OCI-LY7 (cell line): ENCODE measurements around the gene DTNB. TPM values are rescaled to one million over a fixed set of nuclear protein-coding genes. Genes with fewer than 3 reads are reported as not detected.

Experiments
- BruUV-seq: library from RNA; stranded (reverse); fragments of 400-500 nt; replicated peaks from 2 replicates; lab custom pipeline; 2021; lab: Mats Ljungman, UMichigan
- CTCF ChIA-PET: fragments of 300-600 bp; sonication (Branson Sonifier 250); formaldehyde crosslinking; loops from one replicate; lab custom pipeline; 2022; ENCODE audit warnings: antibody characterized with exemption; ENCODE audit not compliant: unreplicated experiment; lab: Charles Lee
- POLR2A ChIA-PET: fragments of 300-600 bp; sonication (Branson Sonifier 250); formaldehyde crosslinking; loops from one replicate; lab custom pipeline; 2022; ENCODE audit warnings: antibody characterized with exemption; lab: Charles Lee
- DNase-seq: peaks from one replicate; pipeline ENCODE4 v3.0.0-alpha.2; 2015; ENCODE audit warnings: low spot score
- H2AFZ ChIP-seq: fragments of 200-600 bp; sonication (generic), shearing (Covaris generic); 2 replicates; pipeline ENCODE4 v1.6.1; 2014; ENCODE audit warnings: mild to moderate bottlenecking, antibody characterized with exemption, low read length, moderate library complexity
- H3K27ac ChIP-seq: fragments of 200-600 bp; sonication (generic); 2 replicates; pipeline ENCODE4 v1.5.1; 2014; ENCODE audit warnings: mixed run types, low read depth, mild to moderate bottlenecking, moderate library complexity, low read length, inconsistent platforms; ENCODE audit not compliant: poor library complexity, severe bottlenecking
- H3K36me3 ChIP-seq: fragments of 200-600 bp; sonication (generic); 2 replicates; pipeline ENCODE4 v1.6.1; 2014; ENCODE audit warnings: mild to moderate bottlenecking, antibody characterized with exemption, low read length, moderate library complexity, mixed read lengths; ENCODE audit not compliant: insufficient read depth
- H3K4me1 ChIP-seq: fragments of 200-600 bp; sonication (generic); 2 replicates; pipeline ENCODE4 v1.5.1; 2014; ENCODE audit warnings: mild to moderate bottlenecking, low read length; ENCODE audit not compliant: insufficient read depth, poor library complexity, severe bottlenecking
- H3K4me2 ChIP-seq: fragments of 200-600 bp; sonication (generic); 2 replicates; pipeline ENCODE4 v1.6.1; 2014; ENCODE audit warnings: mild to moderate bottlenecking, low read length
- H3K4me3 ChIP-seq: fragments of 200-600 bp; sonication (generic); 2 replicates; pipeline ENCODE4 v1.5.1; 2014; ENCODE audit warnings: mild to moderate bottlenecking, low read depth, low read length; ENCODE audit not compliant: poor library complexity, severe bottlenecking
- H3K79me2 ChIP-seq: fragments of 200-600 bp; sonication (generic); 2 replicates; pipeline ENCODE4 v1.6.1; 2016; ENCODE audit warnings: low read depth, mild to moderate bottlenecking, low read length, moderate library complexity, mixed read lengths; ENCODE audit not compliant: insufficient read depth
- H3K9me2 ChIP-seq: fragments of 200-600 bp; sonication (generic); 2 replicates; pipeline ENCODE4 v1.6.1; 2016; ENCODE audit warnings: mild to moderate bottlenecking, low read length, mixed read lengths; ENCODE audit not compliant: insufficient read depth
- H3K9me3 ChIP-seq: fragments of 200-600 bp; sonication (generic); 2 replicates; pipeline ENCODE4 v1.6.1; 2014; ENCODE audit warnings: mild to moderate bottlenecking, mixed run types, low read length, mixed read lengths
- H4K20me1 ChIP-seq: fragments of 200-600 bp; sonication (generic); 2 replicates; pipeline ENCODE4 v1.6.1; 2014; ENCODE audit warnings: mild to moderate bottlenecking, antibody characterized with exemption, low read length, moderate library complexity, mixed read lengths; ENCODE audit not compliant: insufficient read depth
- EZH2phosphoT487 ChIP-seq: fragments of 200-600 bp; sonication (generic); IDR thresholded peaks from 2 replicates; pipeline ENCODE4 v1.6.1; 2018; ENCODE audit warnings: low read depth, borderline replicate concordance, mild to moderate bottlenecking, mixed run types, antibody characterized with exemption, low read length, moderate library complexity, mixed read lengths
- intact Hi-C: fragments of 100-400 bp; cut with micrococcal nuclease; formaldehyde crosslinking; loops from one replicate; pipeline ENCODE4 v1.10.0; 2022; ENCODE audit not compliant: unreplicated experiment
- total RNA-seq, 2 experiments: library from RNA; depleted of rRNA in 1 of 2; stranded (reverse); fragments of >200 nt in 1 of 2; shearing (Covaris generic) in 1 of 2; gene quantifications; 2 replicates each; pipeline ENCODE4 v1.2.3, GENCODE V29; 2014 to 2022
- TF ChIP-seq, protein P1 (sequence below): fragments of 200-600 bp; sonication (generic); conservative IDR thresholded peaks from 2 replicates; pipeline ENCODE4 v1.5.1; 2014; ENCODE audit warnings: mild to moderate bottlenecking, antibody characterized with exemption, low read length, moderate library complexity, mixed read lengths

DTNB gene
- total RNA-seq, 2 experiments from 2014 or later: 16.1 to 28.3 TPM

GRCh38 chr2:25467743-25468142 lies 205.6 kb downstream of the DTNB start:
- no peak overlapping the region for H2AFZ ChIP-seq
- intact Hi-C loops: no loop called here
- no TSS peak for BruUV-seq
- no peaks in the 10 kb centered on the region for H3K9me3 ChIP-seq
- no peaks in the 10 kb centered on the region for H3K4me1 ChIP-seq
- no peaks in the 10 kb centered on the region for H3K79me2 ChIP-seq
- H3K4me3 ChIP-seq: no peak overlapping the region
- POLR2A ChIA-PET: interaction anchor here (0.6 to 1.2 kb wide), 4 partner anchors 12 to 80 kb away, joined by 3 to 4 read pairs (median 3); no protein-coding TSS in a partner anchor
- H4K20me1 ChIP-seq: no peaks in the 10 kb centered on the region
- TF ChIP-seq, protein P1, sequence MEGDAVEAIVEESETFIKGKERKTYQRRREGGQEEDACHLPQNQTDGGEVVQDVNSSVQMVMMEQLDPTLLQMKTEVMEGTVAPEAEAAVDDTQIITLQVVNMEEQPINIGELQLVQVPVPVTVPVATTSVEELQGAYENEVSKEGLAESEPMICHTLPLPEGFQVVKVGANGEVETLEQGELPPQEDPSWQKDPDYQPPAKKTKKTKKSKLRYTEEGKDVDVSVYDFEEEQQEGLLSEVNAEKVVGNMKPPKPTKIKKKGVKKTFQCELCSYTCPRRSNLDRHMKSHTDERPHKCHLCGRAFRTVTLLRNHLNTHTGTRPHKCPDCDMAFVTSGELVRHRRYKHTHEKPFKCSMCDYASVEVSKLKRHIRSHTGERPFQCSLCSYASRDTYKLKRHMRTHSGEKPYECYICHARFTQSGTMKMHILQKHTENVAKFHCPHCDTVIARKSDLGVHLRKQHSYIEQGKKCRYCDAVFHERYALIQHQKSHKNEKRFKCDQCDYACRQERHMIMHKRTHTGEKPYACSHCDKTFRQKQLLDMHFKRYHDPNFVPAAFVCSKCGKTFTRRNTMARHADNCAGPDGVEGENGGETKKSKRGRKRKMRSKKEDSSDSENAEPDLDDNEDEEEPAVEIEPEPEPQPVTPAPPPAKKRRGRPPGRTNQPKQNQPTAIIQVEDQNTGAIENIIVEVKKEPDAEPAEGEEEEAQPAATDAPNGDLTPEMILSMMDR: no peak
- no peak for TF ChIP-seq EZH2phosphoT487
- CTCF ChIA-PET: no interaction called here
- H3K36me3 ChIP-seq: no peaks in the 10 kb centered on the region
- no peaks in the 10 kb centered on the region for H3K9me2 ChIP-seq
- H3K27ac ChIP-seq: no peak overlapping the region
- H3K4me2 ChIP-seq: no peak overlapping the region
- DNase-seq: no peak

- H2AFZ ChIP-seq: no peak overlapping the region
- no peaks in the 10 kb centered on the region for H3K9me2 ChIP-seq
- TF ChIP-seq EZH2phosphoT487: no peak
- TF ChIP-seq, protein P1: no peak
- no peaks in the 10 kb centered on the region for H3K79me2 ChIP-seq
- H3K4me1 ChIP-seq: no peaks in the 10 kb centered on the region
- POLR2A ChIA-PET: interaction anchor here (1.2 kb wide), 1 partner anchor 9 kb away, joined by 4 read pairs; no protein-coding TSS in a partner anchor
- H4K20me1 ChIP-seq: no peaks in the 10 kb centered on the region
- no peak overlapping the region for H3K4me3 ChIP-seq
- no TSS peak for BruUV-seq
- H3K36me3 ChIP-seq: no peaks in the 10 kb centered on the region
- H3K4me2 ChIP-seq: no peak overlapping the region
- intact Hi-C loops: no loop called here
- no peak for DNase-seq
- H3K9me3 ChIP-seq: no peaks in the 10 kb centered on the region
- H3K27ac ChIP-seq: no peak overlapping the region
- CTCF ChIA-PET: no interaction called here
These were observed 211.4 kb downstream of the DTNB start for GRCh38 chr2:25462021-25462420.

- no peak for TF ChIP-seq EZH2phosphoT487
- TF ChIP-seq, protein P1: no peak
- intact Hi-C loops: no loop called here
- Histone ChIP-seq H3K27ac (no peak overlapping the region), H3K4me1 (no peaks in the 10 kb centered on the region), H3K9me2 (no peaks in the 10 kb centered on the region), H3K4me2 (no peak overlapping the region), H3K79me2 (no peaks in the 10 kb centered on the region), H4K20me1 (no peaks in the 10 kb centered on the region), H2AFZ (no peak overlapping the region), H3K36me3 (no peaks in the 10 kb centered on the region), H3K9me3 (no peaks in the 10 kb centered on the region), H3K4me3 (no peak overlapping the region)
- BruUV-seq: no TSS peak
- POLR2A ChIA-PET: no interaction called here
- no peak for DNase-seq
- CTCF ChIA-PET: no interaction called here
These were observed 213.0 kb downstream of the DTNB start for GRCh38 chr2:25460261-25460905.
